ENCODE data around the gene RC3H2.

- TF ChIP-seq EP300 (IDR thresholded peaks at IDR 0.05; ENCODE audit: borderline replicate concordance) (no peak), USF1 (IDR thresholded peaks at IDR 0.05) (no peak), TAF1 (IDR thresholded peaks at IDR 0.05; ENCODE audit: low read depth) (no peak), FOXM1 (IDR thresholded peaks at IDR 0.05; ENCODE audit: borderline replicate concordance, low read depth) (no peak), RAD21 (IDR thresholded peaks at IDR 0.05; ENCODE audit: low read depth) (no peak)
Measured at GRCh38 chr9:122845116-122845515, 60.0 kb downstream of the RC3H2 start.
